Stimulated activated CD4-positive, alpha-beta T cell treated with anti-CD3 and anti-CD28 coated beads, Interleukin-1b, Interleukin-23, amount 100 ng/mL, for 24 hours (primary cell): ENCODE measurements around the gene PPP4R2.

Experiments
- DNase-seq, 4 experiments: peaks; one replicate each; pipeline ENCODE4 v3.0.0-alpha.2; 2020; ENCODE audit warnings: low read depth in 4 of 4, low spot score in 1 of 4

The PPP4R2 gene

DNA sequence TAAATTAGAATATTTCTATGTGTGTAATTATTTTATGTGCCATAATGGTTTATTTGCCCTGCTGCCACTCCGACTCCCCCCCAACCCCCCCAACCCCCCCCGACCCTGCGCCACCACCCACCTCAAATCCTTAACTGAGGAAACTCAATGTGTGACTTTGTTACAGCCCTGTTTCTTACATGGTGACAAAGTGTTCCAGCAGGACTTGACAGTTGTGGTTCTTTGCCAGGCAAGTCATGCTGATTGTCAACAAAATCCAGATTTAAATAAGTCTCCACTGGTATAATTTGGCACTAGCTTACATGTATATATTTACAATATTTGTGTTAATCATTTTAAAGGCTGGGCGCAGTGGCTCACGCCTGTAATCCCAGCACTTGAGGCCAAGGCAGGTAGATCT is 72.6 kb downstream of the PPP4R2 start:
- no peak for DNase-seq

DNA sequence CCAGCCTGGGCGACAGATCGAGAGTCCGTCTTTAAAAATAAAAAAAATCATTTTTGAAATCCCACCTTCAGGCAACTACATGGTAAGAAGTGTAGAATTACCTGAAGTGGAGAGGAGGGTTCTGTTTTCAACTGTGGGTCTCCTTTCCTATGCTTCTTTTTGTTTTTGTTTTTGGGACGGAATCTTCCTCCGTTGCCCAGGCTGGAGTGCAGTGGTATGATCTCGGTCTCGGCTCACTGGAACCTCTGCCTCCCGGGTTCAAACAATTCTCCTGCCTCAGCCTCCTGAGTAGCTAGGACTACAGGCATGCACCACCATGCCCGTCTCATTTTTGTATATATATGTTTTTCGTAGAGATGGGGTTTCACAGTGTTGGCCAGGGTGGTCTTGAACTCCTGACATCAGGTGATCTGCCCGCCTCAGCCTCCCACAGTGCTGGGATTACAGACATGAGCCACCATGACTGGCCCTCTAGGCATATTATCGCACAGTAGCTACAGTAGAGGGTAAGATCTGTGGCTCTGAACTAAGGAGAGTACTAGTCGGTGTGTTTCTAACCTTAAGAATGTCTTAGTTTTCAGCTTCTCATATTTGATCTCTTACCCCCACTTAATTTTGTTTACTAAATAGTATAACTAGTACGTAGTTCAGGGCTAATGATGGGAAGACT is 73.3 kb downstream of the PPP4R2 start:
- no peak for DNase-seq

DNA sequence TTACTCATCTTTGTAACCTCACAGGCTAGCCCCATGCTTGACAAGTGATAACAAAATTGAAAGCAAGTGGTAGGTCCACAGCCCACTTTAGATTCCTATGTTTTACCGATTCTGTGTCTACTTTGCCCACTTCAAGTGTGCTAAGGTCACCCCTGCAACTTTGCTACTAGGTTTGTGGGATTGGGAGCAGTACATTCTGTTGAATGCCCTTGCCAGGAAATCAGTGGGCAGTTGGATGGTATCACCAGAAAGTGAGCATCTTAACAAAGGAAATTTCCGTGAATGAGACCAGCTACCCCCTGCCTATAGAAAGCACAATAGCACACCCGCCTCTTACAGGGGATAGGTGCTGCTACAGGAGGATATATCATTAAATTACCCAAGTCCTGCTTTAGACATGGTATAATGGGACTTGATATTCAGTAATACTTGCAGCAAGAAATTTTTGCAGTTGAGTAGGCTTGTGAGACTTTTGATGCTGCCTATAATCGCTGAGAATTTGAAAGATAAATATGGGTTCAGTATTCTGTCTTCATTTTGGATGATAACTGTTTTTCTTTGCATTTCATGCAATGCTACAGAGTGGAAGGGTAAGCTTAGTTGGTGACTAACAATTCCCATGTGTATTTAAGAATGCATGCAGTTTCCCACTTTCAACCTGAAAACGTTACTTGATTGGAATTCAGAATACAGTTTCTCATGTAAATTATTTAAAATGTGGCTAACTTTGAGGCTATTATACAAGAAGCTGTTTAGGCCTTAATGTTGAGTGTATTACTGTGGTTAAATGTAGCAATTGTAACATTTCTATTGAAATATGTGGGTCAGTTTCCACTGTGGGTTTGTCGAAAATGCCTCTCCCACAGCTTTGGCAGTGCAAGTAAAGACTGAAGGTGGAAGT is 74.3 kb downstream of the PPP4R2 start:
- DNase-seq = no peak

DNA sequence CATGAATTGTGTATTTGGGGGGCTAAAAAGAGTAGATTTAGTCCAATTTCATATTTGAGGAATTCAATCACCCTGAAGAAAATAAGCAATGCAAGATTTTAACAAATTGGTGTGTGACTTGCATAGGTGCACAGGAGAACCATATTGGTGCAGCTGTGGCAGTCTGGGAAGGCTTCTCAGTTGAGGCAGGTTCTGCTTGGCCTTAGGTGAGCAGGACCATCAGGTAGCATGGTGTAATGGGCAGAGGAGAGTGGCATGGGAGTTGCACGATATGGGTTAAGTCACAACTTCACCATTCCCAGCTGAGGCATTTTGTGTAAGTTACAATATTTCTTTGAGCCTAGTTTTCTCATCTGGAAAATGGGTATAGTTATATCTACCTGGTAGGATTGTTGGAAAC is 75.3 kb downstream of the PPP4R2 start:
- no peak for DNase-seq

DNA sequence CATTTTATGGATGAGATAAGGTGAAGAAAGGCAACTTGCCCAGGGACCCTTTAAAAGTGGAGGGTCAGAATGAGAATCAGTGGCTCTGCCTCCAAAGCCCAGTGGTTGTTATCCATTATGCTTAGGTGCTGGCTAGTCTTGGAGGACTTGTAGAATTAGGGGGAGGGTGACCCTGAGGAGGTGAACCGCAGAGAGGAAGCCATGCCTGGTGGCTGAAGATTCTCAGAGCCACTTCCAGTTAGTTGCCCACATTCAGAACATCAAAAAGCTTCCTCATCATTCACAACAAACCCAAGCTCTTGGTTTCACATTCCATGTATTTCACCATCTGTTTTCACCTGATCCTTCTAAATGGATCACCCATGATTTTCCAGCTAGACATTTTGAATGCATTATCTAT is 76.0 kb downstream of the PPP4R2 start:
- DNase-seq = no peak

DNA sequence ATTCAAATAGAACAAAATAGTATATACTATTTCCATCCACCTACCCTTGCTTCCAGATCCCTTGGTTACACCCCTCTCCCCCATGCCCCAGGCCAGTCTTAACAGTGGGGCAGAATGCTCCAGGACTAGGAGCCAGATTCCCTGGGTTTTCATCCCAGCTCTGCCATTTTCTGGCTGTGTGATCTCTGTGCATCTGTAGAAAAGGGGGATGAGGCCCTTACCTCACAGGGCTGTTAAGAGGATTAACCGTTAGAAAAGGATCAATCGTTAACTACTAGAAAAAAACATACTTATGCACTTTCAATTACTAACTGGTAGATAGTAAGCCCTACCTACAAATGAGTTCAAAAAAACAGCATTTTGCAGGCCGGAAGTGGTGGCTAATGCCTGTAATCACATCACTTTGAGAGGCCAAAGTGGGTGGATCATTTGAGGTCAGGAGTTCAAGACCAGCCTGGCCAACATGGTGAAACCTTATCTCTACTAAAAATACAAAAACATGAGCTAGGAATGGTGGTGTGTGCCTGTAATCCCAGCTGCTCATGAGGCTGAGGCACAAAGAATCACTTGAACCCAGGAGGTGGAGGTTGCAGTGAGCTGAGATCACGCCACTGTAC is 76.6 kb downstream of the PPP4R2 start:
- no peak for DNase-seq

DNA sequence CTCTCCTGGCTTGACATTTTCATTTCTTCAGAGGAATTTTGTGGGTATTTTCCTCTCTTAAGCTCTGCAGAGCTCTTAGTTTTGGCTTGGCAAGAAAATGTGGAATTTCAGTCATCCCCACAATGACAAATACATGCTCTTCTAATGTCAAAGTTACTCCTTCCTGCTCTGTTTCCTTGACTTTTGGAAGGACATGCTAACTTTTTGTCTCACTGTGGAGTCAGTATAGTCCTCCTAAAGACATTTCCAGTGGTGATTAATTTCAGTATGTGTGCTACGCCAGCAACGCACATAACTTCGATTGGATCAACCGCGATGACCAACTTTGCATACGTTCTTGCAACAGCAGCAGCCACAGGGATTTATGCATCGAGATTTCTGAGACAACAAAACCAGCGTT is 78.2 kb downstream of the PPP4R2 start:
- no peak for DNase-seq

DNA sequence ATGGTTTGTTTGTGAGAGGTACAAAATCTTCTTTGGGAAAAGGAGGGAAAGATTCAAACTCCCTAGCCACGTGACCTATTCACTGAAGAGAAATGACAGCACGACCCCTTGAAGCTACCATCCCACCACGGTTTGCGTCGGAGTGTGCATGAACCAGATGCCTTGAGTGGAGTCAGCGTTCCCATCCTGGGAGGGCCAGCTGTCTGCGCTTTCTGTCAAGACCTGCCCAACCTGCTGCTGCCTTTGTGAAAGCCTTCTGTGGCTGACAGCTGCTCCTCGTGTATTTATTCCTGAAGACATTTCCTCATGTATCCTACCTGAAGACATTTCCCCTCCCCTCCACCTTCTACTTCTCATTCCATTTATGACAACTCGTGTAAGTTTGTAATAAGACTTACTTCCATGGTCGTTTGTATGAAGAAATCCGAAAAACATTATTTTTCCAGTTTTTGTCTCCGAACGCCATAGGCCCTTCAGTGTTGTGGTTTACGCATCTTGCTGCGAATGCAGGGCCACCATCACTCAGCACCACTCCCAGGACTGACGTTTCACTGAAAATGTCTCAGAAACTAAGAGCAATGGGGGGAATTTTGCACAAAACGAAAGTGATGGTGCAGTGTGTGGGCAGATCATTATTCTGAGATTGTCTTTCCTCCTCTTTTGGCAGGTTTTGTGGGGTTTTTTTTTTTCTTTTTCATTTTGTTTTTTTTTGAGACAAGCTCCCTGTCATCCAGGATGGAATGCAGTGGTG is 83.8 kb downstream of the PPP4R2 start:
- peak in 1 of 4 experiments; percentile 15 for DNase-seq

DNA sequence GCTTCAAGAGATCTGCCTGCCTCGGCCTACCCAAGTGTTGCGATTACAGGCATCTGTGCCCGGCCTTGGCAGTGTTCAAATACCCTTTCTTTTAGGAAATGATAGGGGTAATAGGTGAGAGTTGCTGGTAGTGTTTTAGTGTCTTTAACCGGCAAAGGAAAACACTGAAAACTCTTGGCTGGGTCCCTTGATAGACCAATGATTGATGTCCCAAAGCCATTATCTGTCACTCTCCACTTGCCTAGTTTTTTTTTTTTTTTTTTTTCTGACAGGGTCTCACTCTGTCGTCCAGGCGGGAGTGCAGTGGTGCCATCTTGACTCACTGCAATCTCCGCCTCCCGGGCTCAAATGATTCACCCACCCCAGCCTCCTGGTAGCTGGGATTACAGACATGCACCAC is 84.5 kb downstream of the PPP4R2 start:
- DNase-seq = no peak

DNA sequence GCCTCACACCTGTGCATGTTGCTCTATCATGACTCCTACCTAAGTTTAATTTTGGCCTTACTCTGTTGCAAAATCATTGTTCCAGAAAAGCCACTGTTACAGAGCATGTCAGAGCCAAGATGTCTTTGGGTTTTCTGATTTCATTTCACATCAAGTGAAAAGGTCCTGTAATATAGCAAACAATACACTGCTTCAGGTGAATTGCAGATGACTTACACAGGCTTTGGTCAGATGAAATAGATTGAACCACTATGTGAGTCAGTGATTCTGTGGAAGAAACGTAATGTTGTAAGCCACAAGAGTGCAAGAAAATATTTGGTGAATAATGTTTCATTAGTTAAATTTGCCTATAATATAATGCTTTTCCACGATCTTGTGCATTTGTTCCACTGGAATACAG is 87.6 kb downstream of the PPP4R2 start:
- DNase-seq = no peak

DNA sequence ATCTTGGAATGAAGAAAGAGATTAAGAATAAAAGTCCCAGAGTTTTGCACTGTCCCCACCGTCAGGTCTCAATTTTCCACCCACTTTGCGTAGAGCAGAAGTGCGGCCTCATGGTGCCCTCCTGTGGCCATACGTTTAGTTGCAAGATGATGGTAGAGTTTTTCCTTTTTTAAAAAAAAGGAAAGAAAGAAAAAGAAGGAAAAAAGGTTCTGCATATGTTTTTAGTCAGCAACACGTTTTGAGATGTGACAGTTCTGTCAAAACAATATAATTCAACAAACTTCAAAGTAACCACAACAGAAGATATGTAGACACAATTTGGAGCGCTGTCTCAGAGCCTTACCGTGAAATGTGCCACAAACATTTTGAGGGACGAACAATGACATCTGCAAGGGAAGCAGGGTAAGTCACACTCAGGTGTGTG is 89.5 kb downstream of the PPP4R2 start:
- DNase-seq = peak; percentile 15 to 32 (median 20)

DNA sequence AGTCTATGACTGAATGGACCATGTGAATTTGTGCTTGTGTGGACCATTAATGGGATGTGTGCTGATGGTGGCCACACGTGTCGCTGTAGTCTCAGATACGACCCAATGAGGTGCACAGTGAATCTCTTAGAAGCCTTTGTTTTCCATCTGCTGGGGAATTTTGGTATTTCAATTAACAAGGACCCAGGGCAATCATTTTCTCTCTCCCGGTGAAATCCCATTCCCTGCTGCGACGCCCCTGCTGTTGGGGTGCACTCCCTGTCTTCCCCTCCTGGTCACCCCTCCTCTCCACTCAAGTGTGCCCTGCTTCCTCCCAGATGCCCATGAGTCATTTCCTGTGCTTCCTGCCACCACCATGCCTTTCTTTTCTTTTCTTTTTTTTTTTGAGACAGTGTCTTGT is 97.5 kb downstream of the PPP4R2 start:
- no peak for DNase-seq

DNA sequence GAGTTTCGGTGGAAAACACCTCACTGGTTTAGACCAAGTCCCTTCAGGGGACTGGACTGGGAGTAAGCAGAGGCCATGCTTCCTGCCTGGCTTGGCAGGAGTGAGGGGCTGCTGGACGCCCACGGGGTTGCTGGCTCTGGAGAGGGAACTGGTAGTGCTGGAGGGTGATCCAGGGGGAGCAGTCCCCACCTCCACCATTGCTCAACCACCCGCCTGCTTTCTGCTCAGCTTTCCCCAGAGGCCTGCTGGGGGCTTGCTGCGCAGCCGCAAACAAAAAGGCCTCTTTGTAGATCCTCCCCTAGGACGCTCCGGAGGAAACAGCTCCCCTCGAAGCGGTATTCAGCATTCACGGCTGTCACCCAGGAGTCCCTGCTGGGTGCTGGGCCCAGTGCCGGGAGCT is 98.3 kb downstream of the PPP4R2 start:
- DNase-seq = no peak

DNA sequence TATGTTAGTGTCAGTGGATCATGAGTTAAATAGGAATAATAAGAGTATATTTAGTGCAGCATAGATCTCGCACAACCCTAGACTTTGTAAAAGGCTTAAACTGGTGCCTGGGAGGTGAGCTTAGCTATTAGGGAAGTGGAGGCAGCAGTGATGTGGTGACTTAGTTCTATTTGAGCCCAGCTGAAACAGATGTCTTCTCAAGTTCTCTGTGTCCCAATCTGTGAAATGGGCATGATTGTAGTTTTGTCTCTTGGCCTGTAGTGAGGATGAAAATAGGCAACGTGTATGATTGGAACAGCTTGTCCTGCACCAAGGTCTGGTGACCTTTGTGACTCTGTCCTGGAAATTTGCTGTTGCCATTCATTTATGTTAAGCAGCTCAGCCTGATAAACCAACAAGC is 99.6 kb downstream of the PPP4R2 start:
- DNase-seq = no peak

DNA sequence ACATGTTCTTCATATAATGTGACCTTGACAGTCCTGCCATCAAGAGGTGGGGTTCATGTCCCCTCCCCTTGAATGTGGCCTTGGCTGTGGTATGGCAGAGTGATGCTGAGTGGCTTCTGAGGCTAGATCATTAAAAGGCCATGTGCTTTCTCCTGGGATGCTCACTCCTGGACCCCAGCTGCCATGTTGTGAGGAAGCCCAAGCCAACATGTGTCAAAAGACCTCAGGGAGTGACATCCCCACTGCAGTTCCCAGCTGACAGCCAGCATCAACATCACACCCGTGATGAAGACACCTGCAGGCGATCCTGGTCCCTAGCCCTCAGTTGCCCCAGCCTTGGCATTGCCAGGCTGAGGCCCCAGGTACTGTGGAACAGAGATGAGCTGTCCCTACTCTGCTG is 101.4 kb downstream of the PPP4R2 start:
- DNase-seq = no peak

DNA sequence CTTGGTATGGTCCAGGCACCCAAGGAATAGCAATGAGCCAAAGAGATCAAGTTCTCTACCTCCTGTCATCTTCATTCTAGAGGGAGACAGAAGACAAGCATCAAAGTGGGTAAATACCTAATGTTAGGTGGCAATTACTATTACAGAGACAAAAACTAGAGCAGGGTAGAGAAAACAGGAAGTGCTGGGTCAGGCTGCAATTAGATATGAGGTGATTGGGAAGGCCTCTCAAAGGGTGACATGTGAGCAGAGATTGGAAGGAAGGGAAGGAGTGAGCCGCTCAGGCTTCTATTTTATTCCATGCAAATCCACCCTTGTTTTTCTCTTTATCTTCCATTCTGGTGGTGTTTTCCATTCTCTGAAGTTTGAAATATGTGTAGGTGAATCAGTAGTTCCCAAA is 102.3 kb downstream of the PPP4R2 start:
- DNase-seq = no peak

DNA sequence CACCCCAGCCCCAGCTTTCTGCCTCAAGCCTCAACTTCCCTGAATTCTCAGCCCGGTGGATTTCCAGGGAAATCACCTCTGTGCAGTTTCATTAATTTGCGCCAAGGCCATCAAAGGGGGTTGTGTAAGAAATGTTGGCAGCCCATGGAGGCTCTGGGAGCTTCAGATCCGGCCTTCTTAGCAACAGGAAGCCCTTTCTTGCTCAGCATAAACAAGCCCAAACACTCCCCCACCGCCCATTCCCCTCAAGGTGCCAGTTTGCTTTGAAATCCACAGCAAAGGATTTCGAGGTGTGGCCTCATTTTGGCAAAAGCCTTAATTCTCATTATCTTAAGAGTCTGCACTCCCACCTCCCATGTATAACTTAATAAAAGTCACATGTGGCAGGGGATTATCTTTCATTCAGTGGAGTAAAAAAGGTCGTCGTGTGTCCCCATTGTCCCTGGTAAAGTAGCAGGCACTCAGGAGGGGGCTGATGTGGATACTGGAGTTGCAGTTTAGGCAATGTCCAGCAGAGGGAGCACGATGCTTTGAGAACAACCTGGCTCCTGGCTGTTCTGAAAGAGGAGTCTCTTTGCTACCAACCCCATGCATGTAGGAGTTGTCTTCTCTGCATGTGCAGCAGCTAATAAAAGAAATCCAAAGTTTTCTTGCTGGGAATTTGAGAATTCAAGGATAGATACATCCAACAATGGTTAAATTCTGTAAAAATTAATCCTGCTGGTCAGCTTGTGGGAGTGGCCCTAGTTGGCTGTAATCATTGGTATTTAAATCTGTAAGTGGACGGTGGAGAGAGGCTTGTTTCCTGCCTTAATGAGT is 104.3 kb downstream of the PPP4R2 start:
- peak; percentile 62 to 78 (median 66) for DNase-seq

DNA sequence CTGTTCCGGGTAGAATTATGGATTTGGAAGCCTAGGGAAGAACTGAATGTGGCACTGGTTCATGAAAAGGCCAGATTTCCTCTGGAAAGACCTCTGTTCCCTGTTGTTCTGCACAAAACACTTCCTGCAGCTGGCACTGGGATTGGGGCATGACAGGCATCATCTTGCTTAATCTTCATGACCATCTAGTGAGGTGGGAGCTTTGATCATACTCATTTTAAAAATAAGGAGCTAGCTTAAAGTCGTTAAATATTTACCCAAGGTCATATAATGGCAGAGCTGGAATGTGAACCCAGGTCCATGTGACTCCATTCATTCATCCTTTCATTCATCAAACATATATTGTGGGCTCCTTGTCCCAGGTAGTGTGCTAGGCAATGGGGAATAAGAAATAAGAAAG is 105.3 kb downstream of the PPP4R2 start:
- no peak for DNase-seq

DNA sequence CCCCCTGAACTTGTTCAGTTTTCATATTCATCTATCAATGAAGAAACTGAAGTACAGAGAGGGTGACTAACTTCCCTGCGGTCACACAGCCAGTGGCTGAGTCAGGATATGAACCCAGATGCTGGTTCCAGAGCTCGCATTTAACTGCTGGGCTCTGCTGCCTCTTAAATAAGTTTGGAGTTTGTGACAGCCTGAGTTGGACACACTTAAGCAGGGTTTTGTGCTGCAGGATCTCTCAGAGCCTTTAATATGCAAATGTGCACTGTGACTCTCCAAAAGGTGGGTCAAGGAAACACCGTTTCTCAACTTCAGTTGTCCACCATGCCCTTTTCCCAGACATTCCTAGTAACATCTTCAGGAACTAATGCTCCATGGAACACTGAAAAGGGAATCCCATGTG is 110.6 kb downstream of the PPP4R2 start:
- no peak for DNase-seq

DNA sequence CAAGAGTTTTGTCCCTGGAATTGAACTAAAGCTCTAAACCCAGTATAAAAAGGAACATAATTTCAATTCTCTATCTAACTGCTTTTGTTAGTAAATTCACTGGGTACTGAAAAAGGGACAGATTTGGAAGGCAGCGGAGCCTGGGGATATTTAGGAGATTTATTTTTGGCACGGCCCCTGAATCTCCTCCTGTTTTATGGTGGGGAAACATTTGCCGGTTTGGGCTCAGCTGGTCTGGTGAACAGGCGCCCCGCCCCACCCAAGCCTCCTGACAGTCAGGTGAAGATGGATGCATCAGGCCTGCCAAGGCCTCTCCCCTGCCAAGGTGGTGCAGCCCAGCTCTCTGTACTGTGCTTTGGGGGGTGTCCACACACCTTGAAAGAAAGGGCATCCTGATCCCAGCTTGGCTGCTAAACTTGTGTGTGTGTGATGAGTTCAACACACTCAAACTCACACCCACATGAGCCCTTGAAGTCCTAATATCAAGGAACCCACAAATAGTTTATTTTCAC is 111.1 kb downstream of the PPP4R2 start:
- no peak for DNase-seq
